ENCODE data around the gene PHF21B. TPM values are rescaled to one million over a fixed set of nuclear protein-coding genes. Genes with fewer than 3 reads are reported as not detected.

The PHF21B gene
- total and polyA plus RNA-seq, 7 donors, result 0.13 to 0.66 (median 0.28) TPM; not detected in 4

GRCh38 chr22:44950806-44951509 lies 58.8 kb downstream of the PHF21B start:
- WGBS, 2 donors, result 86 to 88% methylated on average over 21 of the region's 21 CpGs
- TF ChIP-seq CTCF (IDR thresholded peaks at IDR 0.05), result no peak
- TF ChIP-seq POLR2A (IDR thresholded peaks at IDR 0.05), result no peak
- no peak for TF ChIP-seq EP300 (IDR thresholded peaks at IDR 0.05)
- no peak for TF ChIP-seq POLR2AphosphoS5 (IDR thresholded peaks at IDR 0.05)
- no peak overlapping the region for H3K27ac ChIP-seq

GRCh38 chr22:44947846-44948245 lies 62.0 kb downstream of the PHF21B start:
- Histone ChIP-seq H3K27me3 (peaks cover 0 to 23% (median 4%) of the 10 kb centered on the region in 3 donors), H3K4me1 (no peaks in the 10 kb centered on the region), H3K27ac (no peak overlapping the region), H3K36me3 (no peaks in the 10 kb centered on the region), H3K4me3 (no peak overlapping the region), H3K9me3 (peaks cover 0 to 3% (median 0%) of the 10 kb centered on the region in 4 donors)
- 78 to 85% methylated on average over 13 of the region's 13 CpGs for WGBS, 2 donors
- no peak for TF ChIP-seq EP300 (IDR thresholded peaks at IDR 0.05)
- no peak for TF ChIP-seq CTCF (IDR thresholded peaks at IDR 0.05)
- no peak for TF ChIP-seq POLR2A (IDR thresholded peaks at IDR 0.05)
- TF ChIP-seq POLR2AphosphoS5 (IDR thresholded peaks at IDR 0.05), result no peak
- DNase-seq, result no peak
- intact Hi-C loops (cut with DNase I), result no loop called here

More at GRCh38 chr22:44950806-44951509, 58.8 kb downstream of the PHF21B start:
- no peak for DNase-seq
- intact Hi-C loops (cut with DNase I), result no loop called here
- Histone ChIP-seq H3K9me3 (peaks cover 0 to 3% (median 0%) of the 10 kb centered on the region in 4 donors), H3K4me1 (no peaks in the 10 kb centered on the region), H3K36me3 (no peaks in the 10 kb centered on the region), H3K27me3 (peaks cover 0 to 33% (median 4%) of the 10 kb centered on the region in 3 donors), H3K4me3 (no peak overlapping the region)

- H3K36me3 ChIP-seq, result no peaks in the 10 kb centered on the region
- H3K4me1 ChIP-seq, result no peaks in the 10 kb centered on the region
- intact Hi-C loops (cut with DNase I), result no loop called here
- 82 to 89% methylated on average over 11 of the region's 11 CpGs for WGBS, 2 donors
- peaks cover 0 to 3% (median 0%) of the 10 kb centered on the region in 4 donors for H3K9me3 ChIP-seq
- H3K27me3 ChIP-seq, result peaks cover 0 to 27% (median 4%) of the 10 kb centered on the region in 3 donors
- TF ChIP-seq POLR2A (IDR thresholded peaks at IDR 0.05) (no peak), POLR2AphosphoS5 (IDR thresholded peaks at IDR 0.05) (no peak), EP300 (IDR thresholded peaks at IDR 0.05) (no peak), CTCF (IDR thresholded peaks at IDR 0.05) (no peak)
- no peak overlapping the region for H3K27ac ChIP-seq
- no peak overlapping the region for H3K4me3 ChIP-seq
- DNase-seq, result no peak
Observed at GRCh38 chr22:44947049-44947448, 62.8 kb downstream of the PHF21B start.

GRCh38 chr22:44944883-44945601 lies 64.8 kb downstream of the PHF21B start:
- DNase-seq, result no peak
- H3K27me3 ChIP-seq, result peaks cover 0 to 24% (median 0%) of the 10 kb centered on the region in 3 donors
- no peaks in the 10 kb centered on the region for H3K36me3 ChIP-seq
- TF ChIP-seq POLR2A (IDR thresholded peaks at IDR 0.05) (no peak), EP300 (IDR thresholded peaks at IDR 0.05) (no peak), CTCF (IDR thresholded peaks at IDR 0.05) (no peak), POLR2AphosphoS5 (IDR thresholded peaks at IDR 0.05) (no peak)
- intact Hi-C loops (cut with DNase I), result no loop called here
- H3K9me3 ChIP-seq, result no peaks in the 10 kb centered on the region
- H3K4me1 ChIP-seq, result no peaks in the 10 kb centered on the region
- H3K4me3 ChIP-seq, result no peak overlapping the region
- WGBS, 2 donors, result 55 to 62% methylated on average over 20 of the region's 20 CpGs
- H3K27ac ChIP-seq, result no peak overlapping the region

All from sigmoid colon (tissue), 7 donors.